Measurements from ENCODE around the gene CSF1. TPM values are rescaled to one million over a fixed set of nuclear protein-coding genes. Genes with fewer than 3 reads are reported as not detected.

The CSF1 gene
- total RNA-seq, 1 donor, result 64.8 TPM

DNA sequence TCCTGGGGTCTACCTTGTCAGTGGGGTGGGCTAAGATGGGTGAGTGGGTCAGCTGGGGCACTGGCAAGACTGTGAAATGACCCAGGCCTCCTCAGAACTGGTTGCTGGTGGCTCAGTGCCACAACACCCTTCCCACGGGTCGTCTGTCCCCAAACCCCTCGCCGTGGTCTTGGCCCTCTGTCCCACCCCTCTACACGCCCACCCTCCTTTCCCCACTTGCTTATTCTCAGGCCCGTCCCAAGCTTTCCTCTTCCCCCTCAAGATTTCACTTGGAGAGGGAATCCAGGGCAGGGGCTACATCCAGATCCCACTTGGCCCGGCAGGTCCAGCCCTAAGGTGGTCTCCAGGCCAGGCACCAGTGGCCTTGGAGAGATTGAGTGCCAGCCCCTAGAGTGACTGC is 16.7 kb downstream of the CSF1 start:
- TF ChIP-seq, protein P1, sequence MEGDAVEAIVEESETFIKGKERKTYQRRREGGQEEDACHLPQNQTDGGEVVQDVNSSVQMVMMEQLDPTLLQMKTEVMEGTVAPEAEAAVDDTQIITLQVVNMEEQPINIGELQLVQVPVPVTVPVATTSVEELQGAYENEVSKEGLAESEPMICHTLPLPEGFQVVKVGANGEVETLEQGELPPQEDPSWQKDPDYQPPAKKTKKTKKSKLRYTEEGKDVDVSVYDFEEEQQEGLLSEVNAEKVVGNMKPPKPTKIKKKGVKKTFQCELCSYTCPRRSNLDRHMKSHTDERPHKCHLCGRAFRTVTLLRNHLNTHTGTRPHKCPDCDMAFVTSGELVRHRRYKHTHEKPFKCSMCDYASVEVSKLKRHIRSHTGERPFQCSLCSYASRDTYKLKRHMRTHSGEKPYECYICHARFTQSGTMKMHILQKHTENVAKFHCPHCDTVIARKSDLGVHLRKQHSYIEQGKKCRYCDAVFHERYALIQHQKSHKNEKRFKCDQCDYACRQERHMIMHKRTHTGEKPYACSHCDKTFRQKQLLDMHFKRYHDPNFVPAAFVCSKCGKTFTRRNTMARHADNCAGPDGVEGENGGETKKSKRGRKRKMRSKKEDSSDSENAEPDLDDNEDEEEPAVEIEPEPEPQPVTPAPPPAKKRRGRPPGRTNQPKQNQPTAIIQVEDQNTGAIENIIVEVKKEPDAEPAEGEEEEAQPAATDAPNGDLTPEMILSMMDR (IDR thresholded peaks at IDR 0.05; ENCODE audit: insufficient read depth, low read depth, low read length), result no peak
- no peak overlapping the region for H3K4me3 ChIP-seq (ENCODE audit: low read depth, low read length)
- DNase-seq (ENCODE audit: low read depth), result no peak

DNA sequence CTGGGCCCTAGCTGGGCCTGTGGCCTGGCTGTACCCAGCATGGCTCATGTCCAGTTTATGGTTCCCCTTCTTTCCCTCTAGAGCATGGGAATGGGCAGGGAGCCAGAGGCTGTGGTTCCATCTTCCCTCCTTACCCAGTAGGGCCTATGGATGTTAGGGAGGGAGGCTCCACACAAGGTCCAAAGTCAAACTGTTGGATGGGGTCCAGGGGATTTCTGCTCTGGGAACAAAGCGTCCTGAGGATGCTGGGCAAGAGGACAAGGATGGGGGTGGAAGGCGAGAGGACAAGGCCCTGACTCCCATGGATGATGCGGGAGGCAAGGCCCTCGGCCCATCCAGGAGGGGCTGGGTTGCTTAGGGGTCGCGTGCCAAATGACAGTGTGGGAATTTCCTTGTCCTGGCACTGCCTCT is 17.3 kb downstream of the CSF1 start:
- peak; percentile 91 for DNase-seq (ENCODE audit: low read depth)
- no peak overlapping the region for H3K4me3 ChIP-seq (ENCODE audit: low read depth, low read length)
- TF ChIP-seq, protein P1 (IDR thresholded peaks at IDR 0.05; ENCODE audit: insufficient read depth, low read depth, low read length), result no peak

DNA sequence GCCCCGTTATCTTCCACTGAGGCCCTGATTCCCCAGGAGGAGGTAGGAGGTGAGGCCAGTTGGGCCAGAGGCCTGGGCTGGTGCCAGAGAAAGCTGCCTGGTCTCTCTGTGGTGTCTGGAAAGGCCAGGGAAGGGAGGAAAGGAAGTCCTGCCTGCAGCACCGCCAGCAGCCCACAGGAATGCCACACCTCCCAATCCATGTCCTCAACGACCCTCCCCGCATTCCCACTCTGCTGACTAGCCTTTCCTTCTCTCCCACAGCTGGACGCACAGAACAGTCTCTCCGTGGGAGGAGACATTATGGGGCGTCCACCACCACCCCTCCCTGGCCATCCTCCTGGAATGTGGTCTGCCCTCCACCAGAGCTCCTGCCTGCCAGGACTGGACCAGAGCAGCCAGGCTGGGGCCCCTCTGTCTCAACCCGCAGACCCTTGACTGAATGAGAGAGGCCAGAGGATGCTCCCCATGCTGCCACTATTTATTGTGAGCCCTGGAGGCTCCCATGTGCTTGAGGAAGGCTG is 18.0 kb downstream of the CSF1 start:
- no peak overlapping the region for H3K4me3 ChIP-seq (ENCODE audit: low read depth, low read length)
- DNase-seq (ENCODE audit: low read depth), result peak; percentile 92
- TF ChIP-seq, protein P1 (IDR thresholded peaks at IDR 0.05; ENCODE audit: insufficient read depth, low read depth, low read length), result no peak

DNA sequence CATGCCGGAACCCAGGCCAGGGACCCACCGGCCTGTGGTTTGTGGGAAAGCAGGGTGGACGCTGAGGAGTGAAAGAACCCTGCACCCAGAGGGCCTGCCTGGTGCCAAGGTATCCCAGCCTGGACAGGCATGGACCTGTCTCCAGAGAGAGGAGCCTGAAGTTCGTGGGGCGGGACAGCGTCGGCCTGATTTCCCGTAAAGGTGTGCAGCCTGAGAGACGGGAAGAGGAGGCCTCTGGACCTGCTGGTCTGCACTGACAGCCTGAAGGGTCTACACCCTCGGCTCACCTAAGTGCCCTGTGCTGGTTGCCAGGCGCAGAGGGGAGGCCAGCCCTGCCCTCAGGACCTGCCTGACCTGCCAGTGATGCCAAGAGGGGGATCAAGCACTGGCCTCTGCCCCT is 18.5 kb downstream of the CSF1 start:
- no peak for DNase-seq (ENCODE audit: low read depth)
- no peak overlapping the region for H3K4me3 ChIP-seq (ENCODE audit: low read depth, low read length)
- TF ChIP-seq, protein P1 (IDR thresholded peaks at IDR 0.05; ENCODE audit: insufficient read depth, low read depth, low read length), result no peak

DNA sequence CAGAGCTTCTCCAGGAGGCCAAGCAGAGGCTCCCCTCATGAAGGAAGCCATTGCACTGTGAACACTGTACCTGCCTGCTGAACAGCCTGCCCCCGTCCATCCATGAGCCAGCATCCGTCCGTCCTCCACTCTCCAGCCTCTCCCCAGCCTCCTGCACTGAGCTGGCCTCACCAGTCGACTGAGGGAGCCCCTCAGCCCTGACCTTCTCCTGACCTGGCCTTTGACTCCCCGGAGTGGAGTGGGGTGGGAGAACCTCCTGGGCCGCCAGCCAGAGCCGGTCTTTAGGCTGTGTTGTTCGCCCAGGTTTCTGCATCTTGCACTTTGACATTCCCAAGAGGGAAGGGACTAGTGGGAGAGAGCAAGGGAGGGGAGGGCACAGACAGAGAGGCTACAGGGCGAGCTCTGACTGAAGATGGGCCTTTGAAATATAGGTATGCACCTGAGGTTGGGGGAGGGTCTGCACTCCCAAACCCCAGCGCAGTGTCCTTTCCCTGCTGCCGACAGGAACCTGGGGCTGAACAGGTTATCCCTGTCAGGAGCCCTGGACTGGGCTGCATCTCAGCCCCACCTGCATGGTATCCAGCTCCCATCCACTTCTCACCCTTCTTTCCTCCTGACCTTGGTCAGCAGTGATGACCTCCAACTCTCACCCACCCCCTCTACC is 19.1 kb downstream of the CSF1 start:
- no peak overlapping the region for H3K4me3 ChIP-seq (ENCODE audit: low read depth, low read length)
- TF ChIP-seq, protein P1 (IDR thresholded peaks at IDR 0.05; ENCODE audit: insufficient read depth, low read depth, low read length), result no peak
- no peak for DNase-seq (ENCODE audit: low read depth)

DNA sequence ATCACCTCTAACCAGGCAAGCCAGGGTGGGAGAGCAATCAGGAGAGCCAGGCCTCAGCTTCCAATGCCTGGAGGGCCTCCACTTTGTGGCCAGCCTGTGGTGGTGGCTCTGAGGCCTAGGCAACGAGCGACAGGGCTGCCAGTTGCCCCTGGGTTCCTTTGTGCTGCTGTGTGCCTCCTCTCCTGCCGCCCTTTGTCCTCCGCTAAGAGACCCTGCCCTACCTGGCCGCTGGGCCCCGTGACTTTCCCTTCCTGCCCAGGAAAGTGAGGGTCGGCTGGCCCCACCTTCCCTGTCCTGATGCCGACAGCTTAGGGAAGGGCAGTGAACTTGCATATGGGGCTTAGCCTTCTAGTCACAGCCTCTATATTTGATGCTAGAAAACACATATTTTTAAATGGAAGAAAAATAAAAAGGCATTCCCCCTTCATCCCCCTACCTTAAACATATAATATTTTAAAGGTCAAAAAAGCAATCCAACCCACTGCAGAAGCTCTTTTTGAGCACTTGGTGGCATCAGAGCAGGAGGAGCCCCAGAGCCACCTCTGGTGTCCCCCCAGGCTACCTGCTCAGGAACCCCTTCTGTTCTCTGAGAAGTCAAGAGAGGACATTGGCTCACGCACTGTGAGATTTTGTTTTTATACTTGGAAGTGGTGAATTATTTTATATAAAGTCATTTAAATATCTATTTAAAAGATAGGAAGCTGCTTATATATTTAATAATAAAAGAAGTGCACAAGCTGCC is 19.8 kb downstream of the CSF1 start:
- DNase-seq (ENCODE audit: low read depth), result no peak
- TF ChIP-seq, protein P1 (IDR thresholded peaks at IDR 0.05; ENCODE audit: insufficient read depth, low read depth, low read length), result no peak
- no peak overlapping the region for H3K4me3 ChIP-seq (ENCODE audit: low read depth, low read length)

Data from fibroblast of villous mesenchyme (primary cell).